SK-N-MC (cell line): Measurements from ENCODE around the gene GRIK3.

Experiments
- EZH2 ChIP-seq: fragments of 200-600 bp; sonication (generic); IDR thresholded peaks from one replicate; pipeline ENCODE4 v1.6.1; 2017; ENCODE audit warnings: antibody characterized with exemption
- FOXP2 ChIP-seq: optimal IDR thresholded peaks from 2 replicates; pipeline ENCODE3; 2011; ENCODE audit warnings: mild to moderate bottlenecking, moderate library complexity; ENCODE audit not compliant: insufficient read depth; ENCODE audit errors: extremely low read length, control extremely low read depth
- POLR2AphosphoS5 ChIP-seq: IDR thresholded peaks from 2 replicates; pipeline ENCODE4 v1.6.1; 2012; ENCODE audit warnings: mild to moderate bottlenecking, low read depth, low read length, borderline replicate concordance

GRCh38 chr1:36934061-36934460, 100.3 kb downstream of the GRIK3 start:
- TF ChIP-seq EZH2 (no peak), POLR2AphosphoS5 (no peak), FOXP2 (no peak)
